Cortex of kidney (tissue), 1 donor: ENCODE measurements around the gene KLK10.

Experiments used
- DNase-seq: peaks from one replicate; lab custom pipeline; 2025; lab: John Stamatoyannopoulos, UW

The KLK10 gene

GRCh38 chr19:50967929-50968715 lies 51.4 kb downstream of the KLK10 start:
- DNase-seq = no peak

DNA sequence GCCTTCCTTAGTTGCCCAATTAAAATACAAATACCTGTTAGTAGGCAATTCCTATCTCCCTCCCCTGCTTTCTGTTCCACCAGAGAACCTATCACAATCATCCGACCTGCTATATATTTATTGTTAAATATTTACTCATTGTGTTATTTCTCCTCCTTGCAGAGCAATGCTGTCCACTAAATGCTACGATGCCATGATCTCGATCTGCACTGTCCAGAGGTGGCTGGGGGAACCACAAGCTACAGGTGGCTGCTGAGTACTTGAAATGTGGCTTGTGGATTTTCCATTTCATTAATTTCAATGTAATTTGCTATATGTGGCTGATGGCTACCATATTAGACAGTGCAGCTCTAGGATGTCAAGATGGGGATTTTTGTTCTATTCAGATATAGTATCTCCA lies 55.2 kb downstream of the KLK10 start:
- no peak for DNase-seq

DNA sequence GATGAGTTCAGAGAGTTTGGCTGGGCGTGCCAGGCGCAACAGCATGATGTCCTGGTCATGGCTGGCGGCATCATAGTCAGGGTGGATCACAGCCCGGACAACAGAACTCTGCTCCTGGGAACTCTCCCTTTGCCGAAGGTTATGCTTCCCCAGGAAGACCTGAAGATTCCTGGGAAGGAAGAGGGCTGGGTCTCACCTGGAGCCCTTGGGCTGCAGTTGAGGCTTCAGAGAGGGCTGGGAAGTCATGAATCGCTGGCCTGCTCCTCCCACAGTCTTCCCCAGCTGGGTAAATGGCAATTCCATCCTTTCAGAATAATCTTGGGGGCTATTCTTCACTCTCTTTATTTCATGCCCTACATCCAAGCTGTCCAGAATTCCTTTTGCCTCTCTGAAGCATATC lies 56.1 kb downstream of the KLK10 start:
- no peak for DNase-seq
